ENCODE results near the gene WIPF2.

GRCh38 chr17:40253565-40253964 is 34.5 kb downstream of the WIPF2 start:
- TF ChIP-seq CTCF (IDR thresholded peaks at IDR 0.05) (no peak), POLR2A (IDR thresholded peaks at IDR 0.05) (no peak)
